Astrocyte (in vitro differentiated cells and primary cell): ENCODE results near the gene FFAR2. TPM values are rescaled to one million over a fixed set of nuclear protein-coding genes. Genes with fewer than 3 reads are reported as not detected.

Experiments
- DNase-seq: peaks from one replicate; pipeline ENCODE4 v3.0.0-alpha.2; 2010; ENCODE audit warnings: low read depth
- FAIRE-seq: peaks from 2 replicates; lab custom pipeline; 2011; peaks lifted over from hg19 to GRCh38; lab: Jason Lieb, UNC
- H2AFZ ChIP-seq: 2 replicates; pipeline ENCODE4 v1.6.0; 2012; ENCODE audit warnings: low read depth, low read length, inconsistent platforms
- H3K27ac ChIP-seq: 2 replicates; pipeline ENCODE4 v1.5.1; 2011; ENCODE audit warnings: low read depth, low read length, inconsistent platforms
- H3K27me3 ChIP-seq: 2 replicates; pipeline ENCODE4 v1.6.0; 2011; ENCODE audit warnings: low read length, inconsistent platforms; ENCODE audit not compliant: insufficient read depth
- H3K36me3 ChIP-seq: 2 replicates; pipeline ENCODE4 v1.5.1; 2011; ENCODE audit warnings: low read length, inconsistent platforms; ENCODE audit not compliant: insufficient read depth
- H3K4me1 ChIP-seq: 2 replicates; pipeline ENCODE4 v1.5.1; 2011; ENCODE audit warnings: low read length, inconsistent platforms; ENCODE audit not compliant: insufficient read depth
- H3K4me2 ChIP-seq: 2 replicates; pipeline ENCODE4 v1.6.0; 2012; ENCODE audit warnings: low read length, inconsistent platforms
- H3K4me3 ChIP-seq: 2 replicates; pipeline ENCODE4 v1.5.1; 2011; ENCODE audit warnings: low read depth, mild to moderate bottlenecking, low read length, inconsistent platforms; ENCODE audit not compliant: insufficient read depth
- H3K79me2 ChIP-seq: 2 replicates; pipeline ENCODE4 v1.6.0; 2012; ENCODE audit warnings: mild to moderate bottlenecking, low read length, inconsistent platforms; ENCODE audit not compliant: insufficient read depth
- H3K9ac ChIP-seq: 2 replicates; pipeline ENCODE4 v1.6.0; 2012; ENCODE audit warnings: mild to moderate bottlenecking, low read length, inconsistent platforms
- H3K9me3 ChIP-seq: 2 replicates; pipeline ENCODE4 v1.5.1; 2012; ENCODE audit warnings: low read depth, mild to moderate bottlenecking, low read length, inconsistent platforms; ENCODE audit not compliant: insufficient read depth
- H4K20me1 ChIP-seq: 2 replicates; pipeline ENCODE4 v1.6.0; 2012; ENCODE audit warnings: low read length, inconsistent platforms; ENCODE audit not compliant: insufficient read depth
- H3K27ac Mint-ChIP-seq: one replicate; pipeline ENCODE4 v1.8.0; 2021; ENCODE audit warnings: mild to moderate bottlenecking, mixed read lengths; ENCODE audit not compliant: unreplicated experiment
- H3K27me3 Mint-ChIP-seq: one replicate; pipeline ENCODE4 v1.8.0; 2021; ENCODE audit warnings: low read depth, mixed read lengths; ENCODE audit not compliant: unreplicated experiment
- H3K36me3 Mint-ChIP-seq: one replicate; pipeline ENCODE4 v1.8.0; 2021; ENCODE audit warnings: low read depth, mixed read lengths; ENCODE audit not compliant: unreplicated experiment
- H3K4me1 Mint-ChIP-seq: one replicate; pipeline ENCODE4 v1.8.0; 2021; ENCODE audit warnings: low read depth, mixed read lengths; ENCODE audit not compliant: unreplicated experiment
- H3K4me3 Mint-ChIP-seq: one replicate; pipeline ENCODE4 v1.8.0; 2021; ENCODE audit warnings: mild to moderate bottlenecking, moderate library complexity, mixed read lengths; ENCODE audit not compliant: unreplicated experiment
- H3K9me3 Mint-ChIP-seq: one replicate; pipeline ENCODE4 v1.8.0; 2021; ENCODE audit warnings: mild to moderate bottlenecking, mixed read lengths; ENCODE audit not compliant: unreplicated experiment
- EZH2 ChIP-seq: IDR thresholded peaks from 2 replicates; pipeline ENCODE4 v1.6.1; 2012; ENCODE audit warnings: mild to moderate bottlenecking, low read length, inconsistent platforms; ENCODE audit not compliant: insufficient read depth
- total RNA-seq: library from RNA; stranded (reverse); gene quantifications from 2 replicates; pipeline ENCODE4 v1.2.1, GENCODE V29; 2021
- TF ChIP-seq, protein P1 (sequence below): IDR thresholded peaks from 2 replicates; pipeline ENCODE4 v1.5.1; 2011; ENCODE audit warnings: low read depth, mild to moderate bottlenecking, inconsistent platforms, low read length, moderate library complexity; ENCODE audit not compliant: insufficient read depth

The FFAR2 gene
- total RNA-seq, 1 donor from 2014 or later = not detected

GRCh38 chr19:35439921-35440320 lies 8.1 kb upstream of the FFAR2 start:
- DNase-seq (no peak), FAIRE-seq (no peak)
- no peaks in the 10 kb centered on the region for H3K27me3 ChIP-seq
- H4K20me1 ChIP-seq = no peaks in the 10 kb centered on the region
- Mint-ChIP-seq H3K27ac (no peak overlapping the region), H3K4me1 (peaks cover 10% of the 10 kb centered on the region), H3K9me3 (peaks cover under 1% of the 10 kb centered on the region), H3K4me3 (no peak overlapping the region), H3K36me3 (no peaks in the 10 kb centered on the region), H3K27me3 (peaks cover 29% of the 10 kb centered on the region)
- H3K4me2 ChIP-seq = no peak overlapping the region
- no peak overlapping the region for H3K4me3 ChIP-seq
- no peak overlapping the region for H3K9ac ChIP-seq
- no peaks in the 10 kb centered on the region for H3K79me2 ChIP-seq
- no peak overlapping the region for H2AFZ ChIP-seq
- H3K36me3 ChIP-seq = no peaks in the 10 kb centered on the region
- TF ChIP-seq, protein P1, sequence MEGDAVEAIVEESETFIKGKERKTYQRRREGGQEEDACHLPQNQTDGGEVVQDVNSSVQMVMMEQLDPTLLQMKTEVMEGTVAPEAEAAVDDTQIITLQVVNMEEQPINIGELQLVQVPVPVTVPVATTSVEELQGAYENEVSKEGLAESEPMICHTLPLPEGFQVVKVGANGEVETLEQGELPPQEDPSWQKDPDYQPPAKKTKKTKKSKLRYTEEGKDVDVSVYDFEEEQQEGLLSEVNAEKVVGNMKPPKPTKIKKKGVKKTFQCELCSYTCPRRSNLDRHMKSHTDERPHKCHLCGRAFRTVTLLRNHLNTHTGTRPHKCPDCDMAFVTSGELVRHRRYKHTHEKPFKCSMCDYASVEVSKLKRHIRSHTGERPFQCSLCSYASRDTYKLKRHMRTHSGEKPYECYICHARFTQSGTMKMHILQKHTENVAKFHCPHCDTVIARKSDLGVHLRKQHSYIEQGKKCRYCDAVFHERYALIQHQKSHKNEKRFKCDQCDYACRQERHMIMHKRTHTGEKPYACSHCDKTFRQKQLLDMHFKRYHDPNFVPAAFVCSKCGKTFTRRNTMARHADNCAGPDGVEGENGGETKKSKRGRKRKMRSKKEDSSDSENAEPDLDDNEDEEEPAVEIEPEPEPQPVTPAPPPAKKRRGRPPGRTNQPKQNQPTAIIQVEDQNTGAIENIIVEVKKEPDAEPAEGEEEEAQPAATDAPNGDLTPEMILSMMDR = no peak
- TF ChIP-seq EZH2 = no peak
- H3K9me3 ChIP-seq = no peaks in the 10 kb centered on the region
- H3K27ac ChIP-seq = no peak overlapping the region
- H3K4me1 ChIP-seq = no peaks in the 10 kb centered on the region

GRCh38 chr19:35442091-35442490 lies 6.0 kb upstream of the FFAR2 start:
- no peaks in the 10 kb centered on the region for H3K4me1 Mint-ChIP-seq
- no peak overlapping the region for H3K9ac ChIP-seq
- H3K27me3 ChIP-seq = no peaks in the 10 kb centered on the region
- no peak for FAIRE-seq
- no peaks in the 10 kb centered on the region for H4K20me1 ChIP-seq
- peaks cover 46% of the 10 kb centered on the region for H3K27me3 Mint-ChIP-seq
- H3K27ac Mint-ChIP-seq = no peak overlapping the region
- no peak overlapping the region for H3K4me3 Mint-ChIP-seq
- H3K4me3 ChIP-seq = no peak overlapping the region
- no peaks in the 10 kb centered on the region for H3K36me3 ChIP-seq
- no peak overlapping the region for H3K4me2 ChIP-seq
- TF ChIP-seq, protein P1 = no peak
- no peak for TF ChIP-seq EZH2
- H3K9me3 Mint-ChIP-seq = peaks cover 2% of the 10 kb centered on the region
- no peaks in the 10 kb centered on the region for H3K79me2 ChIP-seq
- DNase-seq = no peak
- no peak overlapping the region for H3K27ac ChIP-seq
- no peaks in the 10 kb centered on the region for H3K4me1 ChIP-seq
- no peak overlapping the region for H2AFZ ChIP-seq
- H3K9me3 ChIP-seq = no peaks in the 10 kb centered on the region
- H3K36me3 Mint-ChIP-seq = no peaks in the 10 kb centered on the region

DNA sequence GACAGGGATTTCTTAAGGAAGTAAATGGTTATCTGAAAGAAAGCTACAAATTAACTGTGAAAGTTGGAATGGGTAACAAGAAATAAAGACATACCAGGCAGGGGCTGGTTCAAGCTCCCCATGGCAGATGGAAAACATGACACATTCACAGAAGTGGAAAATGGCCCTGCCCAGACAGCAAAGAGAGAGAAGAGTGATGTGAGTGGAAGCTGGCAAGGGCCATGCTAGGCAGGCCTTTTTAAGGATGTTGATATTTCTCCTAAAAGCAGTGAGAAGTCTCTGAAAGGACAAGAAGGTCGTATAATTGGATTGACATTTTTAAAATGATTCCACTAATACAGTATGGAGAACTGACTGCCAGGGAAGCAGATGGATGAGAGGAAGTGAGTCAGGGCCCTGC lies 3.3 kb upstream of the FFAR2 start:
- Histone ChIP-seq H3K9ac (no peak overlapping the region), H3K9me3 (no peaks in the 10 kb centered on the region), H2AFZ (no peak overlapping the region), H3K4me2 (no peak overlapping the region), H4K20me1 (no peaks in the 10 kb centered on the region), H3K27ac (no peak overlapping the region), H3K4me1 (no peaks in the 10 kb centered on the region), H3K27me3 (no peaks in the 10 kb centered on the region), H3K4me3 (no peak overlapping the region), H3K79me2 (no peaks in the 10 kb centered on the region), H3K36me3 (no peaks in the 10 kb centered on the region)
- H3K27me3 Mint-ChIP-seq = peaks cover 47% of the 10 kb centered on the region
- DNase-seq (no peak), FAIRE-seq (no peak)
- H3K9me3 Mint-ChIP-seq = peaks cover 2% of the 10 kb centered on the region
- H3K27ac Mint-ChIP-seq = no peak overlapping the region
- no peaks in the 10 kb centered on the region for H3K36me3 Mint-ChIP-seq
- H3K4me3 Mint-ChIP-seq = no peak overlapping the region
- H3K4me1 Mint-ChIP-seq = no peaks in the 10 kb centered on the region
- TF ChIP-seq EZH2 = no peak
- TF ChIP-seq, protein P1 = no peak
